Neural cell (in vitro differentiated cells): ENCODE data around the gene SEC61B.

ENCODE experiments used
- CTCF ChIP-seq: fragments of 450-650 bp; IDR thresholded peaks from 2 replicates; pipeline ENCODE4 v1.5.1; 2014; ENCODE audit warnings: antibody characterized with exemption, mild to moderate bottlenecking, moderate library complexity; ENCODE audit not compliant: poor library complexity, severe bottlenecking
- EP300 ChIP-seq: fragments of 450-650 bp; conservative IDR thresholded peaks from 2 replicates; pipeline ENCODE4 v1.6.1; 2014; ENCODE audit warnings: antibody characterized with exemption, mild to moderate bottlenecking, moderate library complexity; ENCODE audit not compliant: poor library complexity, severe bottlenecking
- EZH2 ChIP-seq: fragments of 200-600, 300-800 bp; shearing (Covaris generic), sonication (generic); IDR thresholded peaks from 2 replicates; pipeline ENCODE4 v1.6.1; 2014; ENCODE audit warnings: antibody characterized with exemption, low read length, borderline replicate concordance, mild to moderate bottlenecking; ENCODE audit not compliant: insufficient read depth, poor library complexity, severe bottlenecking
- MXI1 ChIP-seq: fragments of 450-650 bp; conservative IDR thresholded peaks from 2 replicates; pipeline ENCODE4 v1.6.1; 2014; ENCODE audit warnings: antibody characterized with exemption, mild to moderate bottlenecking; ENCODE audit not compliant: poor library complexity, severe bottlenecking
- POLR2AphosphoS5 ChIP-seq: IDR thresholded peaks from 2 replicates; pipeline ENCODE4 v1.6.1; 2012
- RAD21 ChIP-seq: fragments of 450-650 bp; conservative IDR thresholded peaks from 2 replicates; pipeline ENCODE4 v1.6.1; 2014; ENCODE audit warnings: antibody characterized with exemption, mild to moderate bottlenecking, moderate library complexity
- REST ChIP-seq: IDR thresholded peaks from 2 replicates; pipeline ENCODE4 v1.6.1; 2012; ENCODE audit warnings: borderline replicate concordance
- SMC3 ChIP-seq: fragments of 450-650 bp; conservative IDR thresholded peaks from 2 replicates; pipeline ENCODE4 v1.6.1; 2014; ENCODE audit warnings: antibody characterized with exemption, mild to moderate bottlenecking, moderate library complexity; ENCODE audit not compliant: poor library complexity
- TAF1 ChIP-seq: IDR thresholded peaks from 2 replicates; pipeline ENCODE4 v1.6.1; 2012; ENCODE audit warnings: low read depth

GRCh38 chr9:99176527-99177013, 45.5 kb upstream of the SEC61B start:
- TF ChIP-seq CTCF (no peak), REST (no peak), EZH2 (no peak), RAD21 (no peak), TAF1 (no peak), POLR2AphosphoS5 (no peak), EP300 (no peak), SMC3 (no peak), MXI1 (no peak)
